K562 (cell line): ENCODE measurements around the gene TMEM106B. TPM values are rescaled to one million over a fixed set of nuclear protein-coding genes. Genes with fewer than 3 reads are reported as not detected.
A peak's percentile ranks its signal among the peaks of the same experiment; 100 is the strongest.

Source experiments
- CHCHD3 ChIP-seq: fragments of 250-450 bp; sonication (Bioruptor Pico); IDR thresholded peaks from 2 replicates; pipeline ENCODE4 v2.1.2; 2022; ENCODE audit warnings: mild to moderate bottlenecking
- ELK1 ChIP-seq: sonication (generic); formaldehyde crosslinking; IDR thresholded peaks from 2 replicates; pipeline ENCODE4 v1.8.1; 2022; ENCODE audit warnings: missing genetic modification reagents
- FOXK1 ChIP-seq: sonication (generic); formaldehyde crosslinking; IDR thresholded peaks from 2 replicates; pipeline ENCODE4 v1.8.0; 2022; ENCODE audit warnings: missing genetic modification reagents, mild to moderate bottlenecking, borderline replicate concordance
- HES1 ChIP-seq: fragments of 450-650 bp; IDR thresholded peaks from 2 replicates; pipeline ENCODE4 v1.6.1; 2016; ENCODE audit warnings: low read depth, mild to moderate bottlenecking, moderate library complexity
- KDM2B ChIP-seq: fragments of 250-450 bp; sonication (Bioruptor Pico); IDR thresholded peaks from 2 replicates; pipeline ENCODE4 v1.8.0; 2021; ENCODE audit warnings: mild to moderate bottlenecking, moderate library complexity
- KLF13 ChIP-seq: fragments of 450-650 bp; IDR thresholded peaks from 2 replicates; pipeline ENCODE4 v1.6.1; 2016; ENCODE audit warnings: missing genetic modification characterization, low read depth, mild to moderate bottlenecking, missing compliant biosample characterization, moderate library complexity, borderline replicate concordance
- SUPT5H ChIP-seq: fragments of 450-650 bp; IDR thresholded peaks from 2 replicates; pipeline ENCODE4 v1.6.1; 2016
- VEZF1 ChIP-seq: fragments of 200-800 bp; sonication (Bioruptor generic); IDR thresholded peaks from 2 replicates; pipeline ENCODE4 v1.6.1; 2017; ENCODE audit warnings: missing genetic modification characterization, missing compliant biosample characterization
- ZBTB11 ChIP-seq, 3 experiments: fragments of 200-800 bp in 1 of 3; fragments of 250-450 bp in 1 of 3; fragments of 450-650 bp in 1 of 3; sonication (Bioruptor Pico) in 1 of 3; sonication (Bioruptor generic) in 1 of 3; formaldehyde crosslinking in 1 of 3; IDR thresholded peaks; 2 replicates each; pipeline versions ENCODE4 v1.6.1 to v1.8.0; 2016 to 2022; ENCODE audit warnings: mild to moderate bottlenecking in 2 of 3, missing genetic modification characterization in 2 of 3, missing compliant biosample characterization in 1 of 3, moderate library complexity in 1 of 3
- ZBTB8A ChIP-seq: fragments of 450-650 bp; IDR thresholded peaks from 2 replicates; pipeline ENCODE4 v1.6.1; 2018; ENCODE audit warnings: mild to moderate bottlenecking, moderate library complexity; ENCODE audit not compliant: partially characterized antibody
- ZKSCAN1 ChIP-seq: fragments of 150-350 bp; IDR thresholded peaks from 2 replicates; pipeline ENCODE4 v1.6.1; 2016; ENCODE audit warnings: low read depth, low read length
- ZKSCAN3 ChIP-seq: fragments of 250-450 bp; sonication (Bioruptor Pico); IDR thresholded peaks from 2 replicates; pipeline ENCODE4 v1.4.0; 2020
- ZNF143 ChIP-seq: sonication (generic); formaldehyde crosslinking; IDR thresholded peaks from 2 replicates; pipeline ENCODE4 v1.9.0; 2022; ENCODE audit warnings: mild to moderate bottlenecking, missing genetic modification reagents
- ZNF212 ChIP-seq: fragments of 450-650 bp; formaldehyde crosslinking; IDR thresholded peaks from 2 replicates; pipeline ENCODE4 v1.4.0; 2020; ENCODE audit warnings: mild to moderate bottlenecking
- ZNF431 ChIP-seq: sonication (generic); formaldehyde crosslinking; IDR thresholded peaks from 2 replicates; pipeline ENCODE4 v1.8.0; 2022; ENCODE audit warnings: mild to moderate bottlenecking, missing genetic modification reagents
- polyA plus RNA-seq, 8 experiments: library from polyadenylated mRNA; depleted of rRNA in 4 of 8; stranded (reverse) in 5 of 8; unstranded in 3 of 8; fragments of >200 nt; fragmentation: Nextera tagmentation in 2 of 8; fragmentation: Illumina TruSeq in 1 of 8; extraction: Ambion mirVana in 2 of 8; extraction: Trizol in 1 of 8; gene quantifications; 2 replicates each; pipeline versions ENCODE4 v1.2.1 to v1.2.3, GENCODE V29; 2011 to 2014; ENCODE audit warnings: inconsistent platforms in 1 of 8, missing spikeins in 1 of 8
- total RNA-seq, 7 experiments: library from RNA; depleted of rRNA in 6 of 7; stranded (reverse); fragments of >200 nt in 6 of 7; fragmentation: Illumina TruSeq in 2 of 7; extraction: Trizol in 2 of 7; gene quantifications; 2 replicates each; pipeline versions ENCODE4 v1.2.1 to v1.2.3, GENCODE V29; 2011 to 2021; ENCODE audit warnings: low replicate concordance in 1 of 7

The TMEM106B gene
- total and polyA plus RNA-seq, 9 of the 15 experiments (the other 6 are each of a cell fraction or from before 2014, with no cell fraction given): 8.6 to 30.4 (median 18.7) TPM

- TF ChIP-seq ZKSCAN1 (no peak; the same call in 1 of the 2 replicates), ZNF431 (CRISPR knock-in tag) (no peak; the same call in 1 of the 2 replicates), ELK1 (CRISPR knock-in tag) (no peak), CHCHD3 (CRISPR knock-in tag) (no peak), FOXK1 (CRISPR knock-in tag) (0 out of 2 replicates have a peak, but pooled peaks have one; percentile 70), KDM2B (CRISPR knock-in tag) (no peak), ZBTB8A (no peak), ZKSCAN3 (no peak), ZBTB11 (CRISPR knock-in tag; IDR thresholded peaks at IDR 0.05) (peak in 1 of 3 experiments; percentile 71; a peak in 2 of 6 replicates), KLF13 (tag) (0 out of 2 replicates have a peak, but pooled peaks have one; percentile 13), HES1 (no peak), VEZF1 (CRISPR knock-in tag) (peak; percentile 79), ZNF212 (CRISPR knock-in tag) (0 out of 2 replicates have a peak, but pooled peaks have one; percentile 13), ZNF143 (CRISPR knock-in tag) (no peak), SUPT5H (peak; percentile 85)
Measured at GRCh38 chr7:12211054-12211710, at the start of gene TMEM106B (continued).
